H1 (cell line): ENCODE results near the gene VAMP4. TPM values are rescaled to one million over a fixed set of nuclear protein-coding genes. Genes with fewer than 3 reads are reported as not detected.

Experiments used
- MAX ChIP-seq: IDR thresholded peaks from 2 replicates; pipeline ENCODE4 v1.6.1; 2012; ENCODE audit warnings: inconsistent platforms
- polyA plus RNA-seq, 7 experiments: library from polyadenylated mRNA; depleted of rRNA in 3 of 7; stranded (reverse) in 5 of 7; unstranded in 2 of 7; fragments of >200 nt in 5 of 7; fragments of 200-250 nt in 2 of 7; gene quantifications; 1 replicate in 5 of 7; 2 replicates in 1 of 7; 4 replicates in 1 of 7; pipeline versions ENCODE4 v1.2.1 to v1.2.3, GENCODE V29; 2011 to 2013; ENCODE audit warnings: missing spikeins in 2 of 7, mixed read lengths in 2 of 7
- small RNA-seq: library from polyadenylated mRNA; stranded (forward); fragments of <200 nt; extraction: miRNeasy Mini kit (QIAGEN cat#:217004); gene quantifications from one replicate; pipeline ENCODE3, GENCODE V24; 2013; ENCODE audit not compliant: insufficient read depth
- total RNA-seq: library from RNA; stranded (reverse); fragmentation: NEBNext Ultra II Directional; extraction: Animal tissue kit (Norgen Biotek cat#: 25700); gene quantifications from 2 replicates; pipeline ENCODE4 v1.2.1, GENCODE V29; 2021

Gene VAMP4
- total and polyA plus RNA-seq, 2 of the 8 experiments (the other 6 are each of a cell fraction or from before 2014, with no cell fraction given) = 1.6 to 13.9 TPM

DNA sequence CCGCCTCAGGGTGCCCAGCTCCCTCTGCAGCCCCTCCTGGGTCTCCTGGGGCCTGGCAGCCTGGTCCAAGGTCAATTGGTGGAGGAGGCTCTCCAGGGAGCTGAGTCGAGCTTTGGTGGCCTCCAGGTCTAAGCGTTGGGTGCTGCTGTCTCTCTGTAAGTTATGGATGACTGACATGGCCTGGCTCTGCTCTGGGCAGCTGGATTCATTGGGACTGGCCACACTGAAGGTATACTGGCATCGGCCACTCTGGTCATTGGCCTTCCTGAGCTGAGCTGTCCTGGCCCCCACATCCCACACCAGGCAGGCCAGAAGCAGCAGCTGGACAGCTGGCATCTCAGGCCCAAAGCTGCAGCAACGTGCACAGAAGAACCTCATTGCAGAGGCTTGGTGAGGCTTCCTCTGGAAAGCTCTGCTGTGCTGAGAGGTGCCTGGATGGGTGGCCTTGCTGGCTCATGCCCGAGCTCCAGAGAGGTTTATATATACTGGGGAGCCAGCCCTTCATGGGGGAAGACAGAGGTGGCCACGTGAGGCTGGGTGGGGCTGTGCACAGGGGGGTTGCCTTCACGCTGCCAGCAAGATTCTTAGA is 89.5 kb downstream of the VAMP4 start, which contains the start of gene MYOC (continued):
- TF ChIP-seq MAX = no peak

Small RNAs within 50 kb of the gene (small RNA-seq; reads per million reads assigned to genes)
- not detected for gene RF00601

Other genes starting within 250 kb of the VAMP4 start
- not detected in 2 replicates for gene MYOCOS, start 119.8 kb downstream of the VAMP4 start, total RNA-seq
- not detected in 2 replicates for gene MYOCOS, start 119.8 kb downstream of the VAMP4 start, polyA plus RNA-seq (2011; rRNA removed)
- gene MYOC, start 89.4 kb downstream of the VAMP4 start, total RNA-seq = not detected in 2 replicates
- not detected in 2 replicates for gene MYOC, start 89.4 kb downstream of the VAMP4 start, polyA plus RNA-seq (2011; rRNA removed)
- 63.1 and 66.3 TPM in 2 replicates for gene METTL13, start 39.6 kb upstream of the VAMP4 start, total RNA-seq
- gene METTL13, start 39.6 kb upstream of the VAMP4 start, polyA plus RNA-seq (2011; rRNA removed) = 38.1 and 39.6 TPM in 2 replicates
- gene DNM3, start 99.4 kb upstream of the VAMP4 start, total RNA-seq = 7.4 and 8.5 TPM in 2 replicates
- 2.0 and 2.3 TPM in 2 replicates for gene DNM3, start 99.4 kb upstream of the VAMP4 start, polyA plus RNA-seq (2011; rRNA removed)